ENCODE data around the gene BTBD10.

BTBD10 gene

GRCh38 chr11:13373216-13373615 is 89.8 kb downstream of the BTBD10 start:
- no peak for DNase-seq
- Histone ChIP-seq H3K4me1 (no peaks in the 10 kb centered on the region), H3K36me3 (peaks cover 77 to 100% (median 91%) of the 10 kb centered on the region in 3 donors), H3K27ac (no peak overlapping the region), H3K27me3 (no peaks in the 10 kb centered on the region), H3K4me3 (no peak overlapping the region), H3K9me3 (no peaks in the 10 kb centered on the region)
- intact Hi-C loops (cut with DNase I; ENCODE audit: low total_unique reads): no loop called here
- TF ChIP-seq CTCF (IDR thresholded peaks at IDR 0.05): no peak

- intact Hi-C loops (cut with DNase I; ENCODE audit: low total_unique reads): no loop called here
These were observed 95.0 kb downstream of the BTBD10 start for GRCh38 chr11:13368041-13368446.

GRCh38 chr11:13367115-13367514 is 95.9 kb downstream of the BTBD10 start:
- no peak for DNase-seq
- Histone ChIP-seq H3K36me3 (peaks cover 60 to 99% (median 73%) of the 10 kb centered on the region in 3 donors), H3K27ac (no peak overlapping the region), H3K4me1 (no peaks in the 10 kb centered on the region), H3K4me3 (no peak overlapping the region), H3K9me3 (no peaks in the 10 kb centered on the region), H3K27me3 (no peaks in the 10 kb centered on the region)
- intact Hi-C loops (cut with DNase I; ENCODE audit: low total_unique reads): no loop called here
- TF ChIP-seq CTCF (IDR thresholded peaks at IDR 0.05): no peak

More at GRCh38 chr11:13368041-13368446, 95.0 kb downstream of the BTBD10 start:
- TF ChIP-seq CTCF (IDR thresholded peaks at IDR 0.05): no peak
- H3K4me1 ChIP-seq: no peaks in the 10 kb centered on the region
- H3K36me3 ChIP-seq: peaks cover 62 to 100% (median 83%) of the 10 kb centered on the region in 3 donors
- no peaks in the 10 kb centered on the region for H3K9me3 ChIP-seq
- no peaks in the 10 kb centered on the region for H3K27me3 ChIP-seq
- H3K4me3 ChIP-seq: no peak overlapping the region
- no peak overlapping the region for H3K27ac ChIP-seq
- DNase-seq: no peak

GRCh38 chr11:13366266-13367026 is 96.6 kb downstream of the BTBD10 start:
- H3K9me3 ChIP-seq: no peaks in the 10 kb centered on the region
- no peak for TF ChIP-seq CTCF (IDR thresholded peaks at IDR 0.05)

GRCh38 chr11:13364388-13364787 is 98.6 kb downstream of the BTBD10 start:
- no peak overlapping the region for H3K27ac ChIP-seq
- no peaks in the 10 kb centered on the region for H3K27me3 ChIP-seq
- TF ChIP-seq CTCF (IDR thresholded peaks at IDR 0.05): no peak
- no peaks in the 10 kb centered on the region for H3K9me3 ChIP-seq
- no peaks in the 10 kb centered on the region for H3K4me1 ChIP-seq
- DNase-seq: no peak
- intact Hi-C loops (cut with DNase I; ENCODE audit: low total_unique reads): no loop called here
- H3K4me3 ChIP-seq: no peak overlapping the region
- peaks cover 63 to 98% (median 74%) of the 10 kb centered on the region in 3 donors for H3K36me3 ChIP-seq

More at GRCh38 chr11:13366266-13367026, 96.6 kb downstream of the BTBD10 start:
- Histone ChIP-seq H3K27me3 (no peaks in the 10 kb centered on the region), H3K36me3 (peaks cover 60 to 99% (median 73%) of the 10 kb centered on the region in 3 donors), H3K27ac (no peak overlapping the region), H3K4me1 (no peaks in the 10 kb centered on the region), H3K4me3 (no peak overlapping the region)
- intact Hi-C loops (cut with DNase I; ENCODE audit: low total_unique reads): no loop called here
- no peak for DNase-seq
